ENCODE results near the gene TBC1D3D. TPM values are rescaled to one million over a fixed set of nuclear protein-coding genes. Genes with fewer than 3 reads are reported as not detected.
"Not testable (repeated sequence)": the region's sequence is repeated elsewhere in the genome, so short reads cannot be mapped to it uniquely, and the experiment has no call there.

The TBC1D3D gene
- 0.39 TPM in 1 of 2 replicates, not detected in the other for total RNA-seq

GRCh38 chr17:38003676-38004075 is at the start of gene TBC1D3D:
Gene TBC1D3D, plus strand, starts transcription at chr17:38003976. Its CDS starts 1,585 bp downstream, at chr17:38005561.
- H3K9me3 Mint-ChIP-seq; DNase-seq; intact Hi-C loops (cut with micrococcal nuclease); H3K4me3 Mint-ChIP-seq; POLR2A ChIA-PET; H3K27me3 Mint-ChIP-seq; H3K27ac Mint-ChIP-seq; H3K4me1 Mint-ChIP-seq; CTCF ChIA-PET; H3K36me3 Mint-ChIP-seq (ENCODE audit: low read depth); ATAC-seq (ENCODE audit: low read depth): not testable (repeated sequence)

GRCh38 chr17:37988960-37989359 is 14.8 kb upstream of the TBC1D3D start, which contains the start of gene TBC1D3L:
Gene TBC1D3L, minus strand, starts transcription at chr17:37989060. Its CDS starts 1,540 bp downstream, at chr17:37987520.
- DNase-seq; H3K9me3 Mint-ChIP-seq; H3K36me3 Mint-ChIP-seq (ENCODE audit: low read depth); intact Hi-C loops (cut with micrococcal nuclease); H3K4me3 Mint-ChIP-seq; H3K27me3 Mint-ChIP-seq; H3K4me1 Mint-ChIP-seq; H3K27ac Mint-ChIP-seq; ATAC-seq (ENCODE audit: low read depth); CTCF ChIA-PET; POLR2A ChIA-PET: not testable (repeated sequence)

Other genes starting within 250 kb of the TBC1D3D start
- not detected in 2 replicates for gene TBC1D3K, start 79.6 kb upstream of the TBC1D3D start, total RNA-seq
- gene TBC1D3L, start 14.9 kb upstream of the TBC1D3D start, total RNA-seq, result 2.5 and 2.8 TPM in 2 replicates
- gene TBC1D3C, start 64.7 kb downstream of the TBC1D3D start, total RNA-seq, result 4.6 and 8.5 TPM in 2 replicates
- gene TBC1D3E, start 124.0 kb downstream of the TBC1D3D start, total RNA-seq, result 1.3 and 1.6 TPM in 2 replicates
- 1.8 and 4.2 TPM in 2 replicates for gene TBC1D3, start 188.6 kb downstream of the TBC1D3D start, total RNA-seq

Data from activated B cell treated with CpG ODN at 0.5 μM for 24 hours (primary cell).